Stimulated activated naive CD8-positive, alpha-beta T cell treated with anti-CD3 and anti-CD28 coated beads, Interleukin-15, Interleukin-2, amounts not matched to agents 100 U/mL and 50 U/mL, for 24 hours (primary cell): Measurements from ENCODE around the gene HOXB1.
A peak's percentile ranks its signal among the peaks of the same experiment; 100 is the strongest.
"Not testable (repeated sequence)": the region's sequence is repeated elsewhere in the genome, so short reads cannot be mapped to it uniquely, and the experiment has no call there.

Experiments
- ATAC-seq: fragments of 150-1000 bp; cut with Tn5 transposase; one replicate; pipeline ENCODE4 v1.10.0; 2021
- DNase-seq: peaks from one replicate; pipeline ENCODE4 v3.0.0; 2021

Gene HOXB1

GRCh38 chr17:48497103-48497502 is 33.7 kb downstream of the HOXB1 start:
- no peak for DNase-seq
- ATAC-seq: no peak

- ATAC-seq: no peak
- DNase-seq: no peak
These were observed 36.5 kb downstream of the HOXB1 start for GRCh38 chr17:48494335-48494734.

- peak; percentile 77 for DNase-seq
These were observed 38.2 kb downstream of the HOXB1 start for GRCh38 chr17:48492401-48493298.

GRCh38 chr17:48491527-48492273 is 39.1 kb downstream of the HOXB1 start:
- peak; percentile 45 for ATAC-seq
- DNase-seq: no peak

More at GRCh38 chr17:48492401-48493298, 38.2 kb downstream of the HOXB1 start:
- ATAC-seq: peak; percentile 87

- ATAC-seq: no peak
- no peak for DNase-seq
These were observed 40.3 kb downstream of the HOXB1 start for GRCh38 chr17:48490451-48490892.

- DNase-seq: no peak
- no peak for ATAC-seq
These were observed 41.0 kb downstream of the HOXB1 start for GRCh38 chr17:48489781-48490180.

GRCh38 chr17:48488548-48489106 is 42.2 kb downstream of the HOXB1 start:
- no peak for ATAC-seq
- no peak for DNase-seq

GRCh38 chr17:48487221-48487620 is 43.6 kb downstream of the HOXB1 start:
- ATAC-seq: no peak
- DNase-seq: no peak

- ATAC-seq (no peak), DNase-seq (no peak)
These were observed 44.3 kb downstream of the HOXB1 start for GRCh38 chr17:48486557-48486956.

GRCh38 chr17:48484850-48485249 is 46.0 kb downstream of the HOXB1 start:
- no peak for DNase-seq
- peak; percentile 79 for ATAC-seq

- DNase-seq (no peak), ATAC-seq (no peak)
These were observed 46.6 kb downstream of the HOXB1 start for GRCh38 chr17:48484256-48484655.

GRCh38 chr17:48483471-48484131 is 47.2 kb downstream of the HOXB1 start:
- peak; percentile 45 for DNase-seq
- ATAC-seq: peak; percentile 73

GRCh38 chr17:48483004-48483403 is 47.8 kb downstream of the HOXB1 start:
- DNase-seq (no peak), ATAC-seq (no peak)

GRCh38 chr17:48482301-48482700 is 48.5 kb downstream of the HOXB1 start:
- not testable (repeated sequence) for DNase-seq, ATAC-seq

- no peak for ATAC-seq
- DNase-seq: no peak
These were observed 51.8 kb downstream of the HOXB1 start for GRCh38 chr17:48479014-48479402.
